LNCaP clone FGC (cell line): ENCODE measurements around the gene RPL35.

Experiments
- DNase-seq: peaks from one replicate; pipeline ENCODE4 v3.0.0-alpha.2; 2011; ENCODE audit warnings: low read depth
- H3K4me3 ChIP-seq: 2 replicates; pipeline ENCODE4 v1.5.1; 2011; ENCODE audit warnings: mild to moderate bottlenecking, low read depth, low read length, control low read depth
- CTCF ChIP-seq: IDR thresholded peaks from 2 replicates; pipeline ENCODE4 v1.5.1; 2012; ENCODE audit warnings: mild to moderate bottlenecking; ENCODE audit not compliant: control insufficient read depth, insufficient read depth; ENCODE audit errors: extremely low read depth

The RPL35 gene

DNA sequence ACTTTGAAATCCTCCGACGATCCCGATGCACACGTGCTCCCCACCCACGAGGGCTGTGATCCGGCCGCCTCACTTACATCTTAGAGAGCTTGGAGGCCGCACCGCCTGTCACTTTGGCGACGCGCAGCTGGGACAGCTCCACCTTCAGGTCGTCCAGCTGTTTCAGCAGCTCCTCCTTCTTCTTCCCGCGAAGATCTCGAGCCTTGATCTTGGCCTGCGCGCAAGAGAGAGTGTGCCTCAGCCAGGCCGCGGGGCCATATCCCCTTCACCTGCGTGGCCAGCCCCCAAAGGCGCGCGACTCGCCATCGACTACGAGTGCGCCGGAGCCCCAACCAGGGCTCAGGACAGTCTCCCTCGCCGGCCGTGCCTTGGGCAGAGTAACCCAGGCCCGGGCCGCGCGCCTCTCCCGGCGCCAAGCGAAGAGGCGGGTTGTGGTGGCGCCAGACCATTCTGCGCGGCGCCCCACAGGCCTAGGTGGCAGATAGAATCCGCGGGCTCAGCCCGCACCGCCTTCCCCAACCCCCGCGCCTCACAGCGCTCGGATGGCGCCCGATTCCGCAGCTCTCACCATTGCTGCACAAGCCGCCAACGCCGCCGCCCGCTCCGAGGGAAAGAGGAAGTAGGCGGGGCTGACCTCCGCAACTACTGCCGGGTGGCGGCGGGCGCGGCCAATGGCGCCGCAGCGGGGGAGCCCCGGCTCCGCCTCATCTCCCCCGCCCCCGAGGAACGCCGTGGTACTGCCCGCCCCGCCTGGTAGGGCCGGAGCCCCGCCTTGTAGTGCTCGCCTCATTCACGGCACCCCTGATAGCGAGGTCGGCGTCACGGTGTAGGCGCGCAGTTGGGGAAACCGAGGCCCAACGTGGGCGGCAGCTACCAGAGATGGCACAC, at the start of gene RPL35, which contains the start of gene ARPC5L:
RPL35 (minus strand) TSS at position 616 of the 888 bp plus-strand sequence; CDS start at position 571, 45 bp downstream.
ARPC5L (plus strand) TSS at position 789 of the 888 bp plus-strand sequence. CDS start 7,161 bp downstream, outside the sequence.
- peak; percentile 29; the same call in 1 of the 2 replicates for TF ChIP-seq CTCF
- DNase-seq = peak; percentile 67

DNA sequence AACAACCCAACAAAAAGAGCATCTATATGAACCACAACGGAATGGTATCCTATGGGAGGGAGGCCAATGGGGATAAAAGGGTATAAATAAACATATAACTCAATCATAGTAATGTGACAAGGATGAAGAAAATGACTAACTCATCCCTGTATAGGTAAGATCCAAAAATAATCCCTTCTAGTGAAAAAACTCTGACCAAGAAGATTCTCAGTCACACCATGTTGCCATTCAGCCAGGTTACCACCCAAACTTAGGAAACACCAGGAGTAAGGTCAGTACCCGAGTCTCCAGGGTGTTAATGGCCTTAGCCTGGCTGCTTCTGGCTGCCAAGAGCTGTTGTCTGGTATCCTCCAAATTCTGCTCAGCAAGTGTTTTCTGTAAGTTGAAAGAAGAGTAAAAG, 46.3 kb upstream of the RPL35 start:
- DNase-seq = no peak
- H3K4me3 ChIP-seq = no peak overlapping the region
- TF ChIP-seq CTCF = no peak

More for the DNA sequence above, at the start of gene RPL35, which contains the start of gene ARPC5L:
- H3K4me3 ChIP-seq = peak within 1 kb of the TSS; percentile 100

DNA sequence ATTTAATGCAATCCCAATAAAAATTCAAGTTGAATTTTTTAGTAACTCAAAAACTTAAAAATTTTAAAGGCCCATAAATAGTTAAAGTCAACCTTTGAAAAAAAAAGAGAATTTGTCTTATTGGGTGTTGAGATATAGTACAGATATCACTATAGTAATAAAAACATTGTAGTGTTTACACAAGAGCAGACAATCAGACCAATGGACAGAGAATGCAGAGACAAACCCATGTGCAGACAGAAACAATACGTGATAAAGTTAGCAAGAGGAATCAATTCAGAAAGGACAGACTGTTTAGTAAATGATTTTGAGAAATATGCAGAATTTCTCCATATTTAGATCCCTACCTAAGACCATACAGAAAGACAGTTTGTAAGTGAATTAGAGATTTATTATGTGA, 45.2 kb upstream of the RPL35 start:
- peak; percentile 37 for DNase-seq
- TF ChIP-seq CTCF = no peak
- H3K4me3 ChIP-seq = no peak overlapping the region

- TF ChIP-seq CTCF = no peak
- no peak overlapping the region for H3K4me3 ChIP-seq
- DNase-seq = no peak
Observed at GRCh38 chr9:124899845-124900244, 38.1 kb upstream of the RPL35 start.

GRCh38 chr9:124897570-124898460, 36.1 kb upstream of the RPL35 start:
- TF ChIP-seq CTCF = no peak
- no peak overlapping the region for H3K4me3 ChIP-seq
- no peak for DNase-seq

DNA sequence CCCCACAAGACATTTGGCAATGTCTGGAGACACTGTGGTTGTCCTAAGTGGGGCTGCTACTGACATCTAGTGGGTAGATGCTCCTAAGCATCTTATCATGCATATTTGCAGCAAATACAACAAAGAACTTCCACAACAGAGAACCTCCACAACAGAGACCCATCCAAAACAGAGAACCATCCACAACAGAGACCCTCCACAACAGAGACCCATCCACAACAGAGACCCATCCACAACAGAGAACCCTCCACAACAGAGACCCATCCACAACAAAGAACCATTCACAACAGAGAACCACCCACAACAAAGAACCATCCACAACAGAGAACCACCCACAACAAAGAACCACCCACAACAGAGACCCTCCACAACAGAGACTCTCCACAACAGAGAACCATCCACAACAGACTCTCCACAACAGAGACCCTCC, 33.0 kb upstream of the RPL35 start:
- H3K4me3 ChIP-seq = no peak overlapping the region
- TF ChIP-seq CTCF = peak; percentile 58
- no peak for DNase-seq
